HG03280 (cell line): Measurements from ENCODE around the gene AGRN.
A peak's percentile ranks its signal among the peaks of the same experiment; 100 is the strongest.
"Not testable (repeated sequence)": the region's sequence is repeated elsewhere in the genome, so short reads cannot be mapped to it uniquely, and the experiment has no call there.

Experiments
- ATAC-seq: cut with Tn5 transposase; IDR thresholded peaks from one replicate; pipeline ENCODE4 v1.9.1; 2021; ENCODE audit warnings: mild to moderate bottlenecking, moderate library complexity; ENCODE audit not compliant: unreplicated experiment

AGRN gene

DNA sequence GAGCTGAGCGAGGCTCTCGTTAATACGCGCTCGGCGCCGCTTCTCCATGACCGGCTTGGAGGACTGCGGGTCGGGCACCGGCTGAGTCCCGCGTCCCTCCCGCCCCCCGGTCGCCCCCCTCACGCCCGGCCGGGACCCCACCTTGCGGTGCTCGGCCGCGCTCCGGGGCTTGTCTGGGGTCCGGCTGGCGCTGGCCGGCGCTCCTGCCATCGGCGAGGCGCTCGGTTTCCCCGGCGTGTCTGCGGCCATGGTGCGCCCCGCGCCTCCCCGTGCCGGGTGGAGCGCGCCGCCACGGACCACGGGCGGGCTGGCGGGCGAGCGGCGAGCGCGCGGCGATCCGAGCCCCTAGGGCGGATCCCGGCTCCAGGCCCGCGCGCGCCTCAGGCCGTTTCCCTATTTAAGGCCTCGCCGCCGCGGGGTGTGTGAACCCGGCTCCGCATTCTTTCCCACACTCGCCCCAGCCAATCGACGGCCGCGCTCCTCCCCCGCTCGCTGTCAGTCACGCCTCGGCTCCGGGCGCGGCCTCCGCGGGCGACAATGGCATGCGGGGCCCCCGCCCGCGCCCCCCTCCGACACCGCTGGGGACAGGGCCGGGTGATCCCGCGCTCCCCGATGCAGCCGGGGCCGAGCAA is 20.1 kb upstream of the AGRN start, which contains the start of gene HES4:
Gene HES4 (minus strand): TSS at position 373 of the 632 bp plus-strand sequence. CDS start 124 bp downstream, at position 249.
- ATAC-seq = peak; percentile 31

DNA sequence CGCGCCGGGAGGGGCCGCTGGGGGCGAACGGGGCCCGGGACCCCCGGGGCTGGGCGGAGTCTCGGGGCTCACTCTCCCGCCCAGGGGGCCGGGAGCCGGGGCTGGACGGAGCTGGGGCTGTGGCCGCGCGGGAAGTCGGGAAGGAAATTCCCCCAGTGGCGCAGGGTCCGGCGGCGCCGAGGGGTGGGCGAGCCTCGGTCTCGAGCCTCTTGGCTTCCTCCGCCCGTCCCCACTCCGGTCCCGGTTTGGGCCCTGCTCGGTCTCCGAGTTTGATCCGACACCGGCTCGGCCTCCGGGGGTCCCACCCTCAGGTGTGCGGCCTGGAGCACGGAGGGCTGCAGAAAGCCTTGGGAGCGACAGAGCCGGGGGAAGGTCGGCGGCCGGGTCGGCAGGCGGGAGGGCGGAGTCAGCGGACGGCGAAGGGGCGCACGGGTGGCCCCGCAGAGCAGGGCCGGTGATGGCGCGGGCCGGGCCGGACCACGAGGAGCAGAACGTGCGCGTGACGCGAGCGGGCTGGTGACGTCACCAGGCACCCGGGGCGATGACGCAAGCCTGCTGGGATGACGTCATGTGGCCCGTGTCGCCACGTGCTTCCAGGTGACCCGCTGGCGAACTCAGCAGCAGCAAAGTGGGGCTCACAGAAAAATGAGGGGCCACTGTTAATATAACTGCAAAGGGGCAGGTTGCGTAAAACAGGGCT is 19.4 kb upstream of the AGRN start:
- ATAC-seq = no peak

DNA sequence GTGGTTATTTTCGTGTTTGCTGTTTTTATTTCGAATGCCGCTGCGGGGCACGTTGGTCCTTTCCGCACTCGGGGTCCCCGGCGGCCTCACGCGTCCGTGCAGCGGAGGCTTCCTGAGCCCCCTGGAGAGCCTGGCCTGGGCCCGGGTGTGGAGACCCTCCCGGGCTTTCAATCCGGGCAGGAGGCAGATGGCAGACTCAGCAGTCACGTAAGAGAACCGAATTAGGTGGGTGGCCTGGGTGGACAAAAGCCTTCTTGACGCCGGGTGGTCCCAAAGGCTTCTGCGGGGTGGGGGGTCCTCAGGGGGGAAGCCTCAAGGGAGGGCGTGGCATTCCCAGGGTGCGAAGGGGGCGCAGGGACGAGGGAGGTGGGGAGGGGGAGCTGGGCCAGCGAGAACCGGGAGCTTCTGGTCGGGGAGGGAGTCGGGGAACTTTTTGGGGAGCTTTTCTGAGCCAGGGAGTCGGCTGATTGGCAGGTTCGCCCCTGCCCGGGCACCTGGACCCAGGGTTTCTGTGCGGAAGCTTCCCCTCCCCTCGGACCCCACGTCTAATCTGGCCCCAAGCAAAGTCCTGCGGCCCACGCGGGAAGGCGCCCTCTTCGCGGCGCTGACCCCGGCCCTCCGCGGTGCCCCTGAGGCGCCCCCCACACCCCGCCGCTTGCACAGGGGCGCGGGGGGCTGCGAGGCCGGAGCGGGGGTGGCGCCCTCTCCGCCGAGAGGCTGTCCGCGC is 18.7 kb upstream of the AGRN start:
- no peak for ATAC-seq

DNA sequence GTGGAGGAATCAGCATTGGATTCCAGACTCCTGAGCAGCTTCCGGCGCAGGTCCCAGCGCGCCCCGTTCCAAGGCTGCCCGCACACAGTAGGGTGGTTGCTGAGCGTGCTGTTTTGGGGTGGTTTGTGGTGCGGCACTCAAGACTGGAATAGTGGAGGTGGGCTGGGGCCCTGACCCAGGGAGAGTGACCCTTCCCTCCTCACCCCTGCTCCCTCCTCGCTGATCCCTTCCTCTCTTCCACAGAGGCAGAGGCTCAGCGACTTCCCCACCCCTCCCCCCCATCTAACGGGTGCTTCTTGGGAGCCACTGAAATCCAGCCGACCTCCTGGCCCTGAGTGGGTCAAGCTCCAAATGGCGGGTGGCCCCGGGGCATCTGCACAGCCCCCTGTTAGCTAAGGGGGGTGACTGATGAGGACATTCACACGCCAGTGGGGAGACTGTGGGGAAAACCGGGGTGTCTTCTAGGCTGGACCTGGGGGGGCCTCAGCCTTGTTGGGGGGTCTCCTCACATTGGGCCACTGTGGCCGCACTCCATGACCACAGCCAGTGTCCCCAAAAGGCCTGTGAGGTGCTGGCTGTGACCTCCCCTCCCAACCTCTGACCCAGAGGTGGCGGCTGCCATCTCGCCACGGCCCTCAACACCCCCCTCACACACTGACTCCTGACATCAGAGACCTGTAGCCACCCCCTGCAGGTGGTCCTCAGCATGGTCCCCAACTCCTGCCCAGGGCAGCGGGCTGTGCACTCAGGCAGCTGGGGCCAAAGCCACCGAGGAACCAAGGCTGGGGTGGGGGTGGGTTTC is 16.1 kb upstream of the AGRN start:
- no peak for ATAC-seq

DNA sequence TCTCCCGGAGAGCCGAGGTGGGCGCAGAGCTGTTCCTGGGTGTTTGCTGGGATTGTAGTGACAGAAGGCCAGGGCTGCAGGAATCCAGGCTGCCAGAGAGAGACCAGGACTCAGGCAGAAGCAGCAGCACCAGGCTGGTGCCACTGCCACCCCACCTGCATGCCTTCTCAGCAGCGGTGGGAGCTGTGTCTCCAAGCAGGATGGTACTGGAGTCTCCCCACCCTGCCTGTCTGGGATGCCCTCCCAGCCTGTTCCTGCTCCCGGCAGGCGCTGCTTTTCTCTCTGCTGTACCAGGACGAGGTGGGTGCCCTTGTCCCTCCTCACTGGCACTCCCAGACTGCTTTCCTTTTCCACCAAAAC is 15.5 kb upstream of the AGRN start:
- no peak for ATAC-seq

DNA sequence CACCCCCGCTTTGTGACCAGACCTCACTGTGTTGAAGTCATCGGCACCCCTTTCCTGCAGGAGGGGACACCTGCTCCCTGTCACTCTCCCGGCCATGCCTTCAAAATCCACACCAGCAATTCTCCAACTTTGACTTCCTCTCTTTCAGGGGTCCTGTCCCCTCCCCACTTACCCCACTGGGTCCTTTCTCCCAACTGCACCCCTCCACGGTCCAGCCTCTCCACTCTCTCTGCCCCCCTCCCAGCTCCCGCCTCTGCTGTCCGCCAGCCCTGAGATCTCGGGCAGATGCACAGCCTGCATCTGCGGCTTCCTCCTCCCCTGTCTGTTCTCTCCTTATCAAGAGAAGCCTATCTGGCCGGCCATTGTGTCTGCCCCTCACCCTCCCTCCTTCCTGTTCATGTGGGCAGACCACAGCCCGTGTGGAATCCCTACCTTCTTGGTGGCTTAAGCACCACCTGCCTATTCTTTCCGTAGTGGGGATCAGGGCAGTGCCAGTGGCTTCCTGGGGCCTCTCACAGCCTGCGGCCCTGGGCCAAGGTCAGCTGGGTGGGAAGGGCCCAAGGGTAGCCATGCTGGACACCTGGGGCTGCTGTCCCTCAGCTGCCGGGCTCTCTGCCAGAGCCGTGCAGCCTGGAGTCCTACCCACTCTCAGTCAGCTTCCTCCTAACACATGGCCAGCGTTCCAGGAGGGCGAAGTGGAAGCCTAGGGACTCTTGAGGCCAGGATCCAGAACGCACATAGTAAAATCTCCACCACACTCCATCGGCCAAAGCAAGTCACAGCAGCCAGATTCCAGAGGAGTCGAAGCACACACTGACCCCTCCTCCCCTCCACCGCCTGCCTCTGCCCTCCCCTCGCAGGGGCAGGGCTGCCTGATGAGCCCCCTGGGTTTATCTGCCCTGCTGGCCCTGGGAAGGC is 14.9 kb upstream of the AGRN start:
- ATAC-seq = no peak

DNA sequence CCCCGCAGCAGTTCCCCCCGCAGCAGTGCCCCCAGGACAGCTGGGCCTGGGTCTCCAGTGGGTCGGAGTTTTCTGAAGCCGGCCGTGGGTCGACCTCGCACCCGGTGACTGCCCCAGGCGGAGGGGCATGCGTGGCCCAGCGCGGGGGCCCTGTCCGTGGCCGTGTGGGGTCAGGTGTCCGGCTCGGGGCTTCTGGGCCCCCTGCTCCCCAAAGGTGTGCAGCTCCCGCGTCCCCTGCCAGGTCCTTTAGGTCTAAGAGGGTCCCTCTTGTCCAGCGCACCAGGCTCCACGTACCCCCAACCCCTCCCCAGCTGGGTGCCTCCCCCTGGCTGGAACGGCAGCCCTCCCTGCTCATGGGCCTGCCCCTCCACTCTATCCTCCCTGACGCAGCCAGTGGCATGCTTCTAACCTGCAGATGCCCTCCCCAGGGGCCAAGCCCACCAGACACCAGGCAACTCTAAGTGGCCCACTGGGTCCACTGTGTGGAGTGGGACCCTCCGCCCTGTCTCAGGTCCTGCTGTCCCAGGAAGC is 14.1 kb upstream of the AGRN start:
- ATAC-seq = no peak

DNA sequence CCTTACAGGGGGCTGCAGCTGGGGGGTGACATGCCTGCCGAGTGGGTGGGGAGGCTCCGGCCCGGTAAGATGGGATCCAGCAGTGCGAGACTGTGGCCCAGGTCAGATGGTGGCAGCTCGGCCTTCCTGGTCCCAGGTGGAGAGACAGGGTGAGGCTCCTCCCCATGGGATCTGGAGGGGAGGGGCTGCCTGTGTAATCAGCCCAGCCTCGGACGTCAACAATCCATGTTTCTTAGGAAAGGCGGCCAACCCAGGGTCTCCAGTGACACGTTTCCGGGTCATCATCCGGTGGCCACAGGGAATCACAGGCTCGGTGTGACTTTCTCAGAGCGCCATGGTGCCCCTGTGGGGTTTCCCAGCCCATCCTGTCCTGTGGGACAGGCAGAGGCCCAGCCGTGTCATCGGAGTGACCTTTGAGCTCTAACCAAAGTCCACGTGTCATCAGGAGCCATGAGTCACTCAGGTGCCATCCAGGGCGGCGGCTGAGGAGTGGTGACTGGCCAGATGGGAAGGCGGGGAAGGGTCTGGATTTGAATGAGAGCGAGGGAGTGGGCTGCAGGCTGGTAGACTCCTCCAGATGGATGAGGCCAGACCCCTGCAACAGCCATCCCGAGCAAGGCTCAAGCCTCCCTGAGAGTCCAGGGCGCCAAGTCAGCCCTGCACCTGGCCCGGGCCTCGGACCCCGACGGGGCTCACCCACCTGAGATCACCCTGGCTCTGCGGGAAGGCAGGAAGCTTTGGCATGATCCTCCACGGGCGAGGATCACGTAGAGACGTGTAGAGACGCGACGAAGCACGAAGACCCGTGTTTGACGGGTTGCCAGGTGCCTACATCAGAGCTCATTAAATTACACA is 13.4 kb upstream of the AGRN start:
- no peak for ATAC-seq

DNA sequence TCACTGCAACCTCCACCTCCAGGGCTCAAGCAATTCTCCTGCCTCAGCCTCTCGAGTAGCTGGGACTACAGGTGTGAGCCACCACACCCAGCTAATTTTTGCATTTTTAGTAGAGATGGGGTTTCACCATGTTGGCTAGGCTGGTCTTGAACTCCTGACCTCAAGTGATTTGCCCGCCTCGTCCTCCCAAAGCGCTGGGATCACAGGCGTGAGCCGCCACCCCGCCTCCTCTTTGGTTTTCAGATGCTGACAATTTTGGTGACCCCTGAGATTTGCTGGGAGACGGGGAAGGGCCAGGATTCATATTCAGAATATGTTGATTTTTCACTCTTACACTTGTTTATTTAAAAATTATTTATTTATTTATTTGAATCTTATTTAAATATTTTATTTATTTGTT is 9.8 kb upstream of the AGRN start:
- ATAC-seq = not testable (repeated sequence)

DNA sequence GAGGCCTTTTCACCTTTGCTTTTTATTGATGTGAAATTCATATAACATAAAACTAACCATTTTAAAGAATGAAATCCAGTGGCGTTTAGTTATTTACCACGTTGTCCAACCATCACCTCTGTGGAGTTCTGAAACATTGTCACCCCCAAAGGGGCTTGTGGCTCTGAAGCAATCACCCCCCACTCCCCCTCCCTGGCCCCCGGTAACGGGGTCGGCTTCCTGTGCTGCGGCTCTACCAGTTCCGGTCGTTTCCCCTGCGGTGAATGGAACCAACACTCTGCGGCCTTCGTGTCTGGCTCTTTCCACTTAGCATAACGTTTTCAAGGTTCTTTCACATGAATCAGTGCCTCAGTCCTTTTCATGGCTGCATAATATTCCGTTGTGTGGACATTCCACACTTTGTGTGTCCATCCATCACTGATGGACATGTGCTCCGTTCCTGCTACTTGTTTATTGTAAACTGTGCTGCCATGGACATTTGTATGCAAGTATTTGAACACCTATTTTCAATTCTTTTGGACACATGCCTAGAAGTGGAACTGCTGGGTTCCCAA is 8.4 kb upstream of the AGRN start:
- ATAC-seq = no peak

DNA sequence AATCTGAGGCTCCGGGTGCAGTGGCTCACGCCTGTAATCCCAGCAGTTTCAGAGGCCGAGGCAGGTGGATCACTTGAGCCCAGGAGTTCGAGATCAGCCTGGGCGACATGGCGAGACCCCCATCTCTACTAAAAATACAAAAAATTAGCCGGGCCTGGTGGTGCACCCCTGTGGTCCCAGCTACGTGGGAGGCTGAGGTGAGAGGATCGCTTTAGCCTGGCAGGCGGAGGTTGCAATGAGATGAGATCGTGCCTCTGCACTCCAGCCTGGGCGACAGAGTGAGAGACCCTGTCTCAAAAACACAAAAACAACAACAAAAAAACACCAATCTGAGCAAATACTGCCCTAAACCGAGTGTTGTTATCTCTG is 7.2 kb upstream of the AGRN start:
- peak; percentile 4 for ATAC-seq

DNA sequence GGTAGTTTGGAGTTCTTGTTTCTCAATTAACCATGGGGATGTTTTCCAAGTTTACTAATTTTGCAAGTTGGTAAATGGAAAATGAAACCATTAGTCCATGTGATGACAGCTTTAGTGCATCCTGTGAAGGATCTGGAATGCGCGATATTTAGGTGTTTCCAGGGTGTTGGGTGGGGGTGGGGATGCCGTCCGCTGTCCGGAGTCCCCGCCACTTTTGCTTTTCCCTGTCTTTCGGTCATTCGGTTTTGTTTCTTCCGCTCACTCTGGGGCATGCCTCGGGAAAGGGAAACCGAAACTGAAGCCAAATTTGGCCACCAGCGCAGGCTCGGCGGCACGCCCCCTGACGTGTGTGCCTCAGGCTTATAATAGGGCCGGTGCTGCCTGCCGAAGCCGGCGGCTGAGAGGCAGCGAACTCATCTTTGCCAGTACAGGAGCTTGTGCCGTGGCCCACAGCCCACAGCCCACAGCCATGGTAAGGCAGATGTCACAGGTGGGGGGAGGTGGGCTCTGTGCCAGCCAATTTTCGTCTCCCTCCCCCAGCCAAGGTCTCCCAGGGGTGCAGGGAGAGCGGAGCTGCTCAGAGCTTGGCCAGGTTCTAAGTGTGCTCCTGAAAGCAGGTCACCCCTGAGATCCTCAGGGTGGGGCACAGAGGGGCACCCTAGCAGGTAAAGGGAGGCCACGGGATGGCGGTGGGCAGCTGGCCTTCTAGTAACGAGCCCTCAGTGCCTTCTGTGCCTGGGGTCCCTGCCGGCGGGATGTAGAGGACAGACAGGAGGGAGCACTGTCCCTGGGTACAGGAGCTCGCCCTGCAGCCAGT is 6.6 kb upstream of the AGRN start, which contains the start of gene ISG15:
Gene ISG15 (plus strand): TSS at position 393 of the 817 bp plus-strand sequence. CDS start 77 bp downstream, at position 470.
- ATAC-seq = peak; percentile 86

DNA sequence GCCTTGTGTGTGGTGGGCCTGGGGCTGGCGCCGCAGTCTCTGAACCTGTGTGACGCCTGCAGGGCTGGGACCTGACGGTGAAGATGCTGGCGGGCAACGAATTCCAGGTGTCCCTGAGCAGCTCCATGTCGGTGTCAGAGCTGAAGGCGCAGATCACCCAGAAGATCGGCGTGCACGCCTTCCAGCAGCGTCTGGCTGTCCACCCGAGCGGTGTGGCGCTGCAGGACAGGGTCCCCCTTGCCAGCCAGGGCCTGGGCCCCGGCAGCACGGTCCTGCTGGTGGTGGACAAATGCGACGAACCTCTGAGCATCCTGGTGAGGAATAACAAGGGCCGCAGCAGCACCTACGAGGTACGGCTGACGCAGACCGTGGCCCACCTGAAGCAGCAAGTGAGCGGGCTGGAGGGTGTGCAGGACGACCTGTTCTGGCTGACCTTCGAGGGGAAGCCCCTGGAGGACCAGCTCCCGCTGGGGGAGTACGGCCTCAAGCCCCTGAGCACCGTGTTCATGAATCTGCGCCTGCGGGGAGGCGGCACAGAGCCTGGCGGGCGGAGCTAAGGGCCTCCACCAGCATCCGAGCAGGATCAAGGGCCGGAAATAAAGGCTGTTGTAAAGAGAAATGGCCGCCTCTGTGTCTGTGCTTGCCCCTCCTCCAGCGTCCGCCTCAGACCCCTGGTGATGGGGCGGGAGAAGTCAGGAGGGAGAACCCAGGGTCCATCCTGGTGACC is 5.8 kb upstream of the AGRN start:
- no peak for ATAC-seq

DNA sequence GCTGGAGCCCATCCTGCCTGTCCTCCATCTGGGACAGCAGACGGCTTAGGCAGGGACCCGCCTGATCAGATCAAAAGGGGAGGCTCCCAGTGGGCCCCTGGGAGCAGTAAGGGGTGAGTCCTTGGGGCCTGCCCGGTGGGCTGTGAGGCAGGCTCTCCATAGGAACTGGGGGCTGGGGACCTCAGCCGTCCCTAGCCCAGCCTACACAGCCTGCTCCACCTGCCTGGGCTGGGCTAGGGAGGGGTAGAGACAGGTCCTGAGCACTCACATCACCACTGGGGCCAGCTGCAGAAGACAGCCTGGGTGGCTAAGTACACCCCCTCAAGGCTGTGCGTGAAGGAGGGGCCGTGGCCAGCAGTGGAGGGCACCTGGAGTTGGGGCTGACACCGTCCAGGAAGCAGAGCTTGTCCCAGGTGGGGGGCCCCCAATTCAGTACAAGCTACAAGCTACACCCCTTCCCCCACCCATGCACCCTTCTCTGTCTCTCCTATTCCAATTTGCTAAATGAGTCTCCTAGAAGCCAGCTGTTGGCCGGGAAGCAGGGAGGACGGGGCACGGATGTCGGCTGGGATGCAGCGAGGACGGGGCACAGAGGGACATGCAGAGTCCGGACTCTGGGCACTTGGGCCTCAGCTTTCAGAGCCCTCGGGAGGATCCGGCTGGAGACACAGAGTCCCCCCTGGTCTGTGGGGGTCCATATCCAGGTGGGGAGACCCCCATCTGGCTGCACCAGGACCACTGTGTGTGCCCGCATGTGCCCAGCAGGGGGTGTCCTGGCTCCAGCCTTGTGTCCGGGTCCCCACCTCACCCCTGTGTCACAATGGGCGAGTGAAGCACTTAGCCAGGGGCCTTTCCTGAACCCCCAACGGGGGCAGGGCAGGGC is 4.9 kb upstream of the AGRN start:
- ATAC-seq = no peak

DNA sequence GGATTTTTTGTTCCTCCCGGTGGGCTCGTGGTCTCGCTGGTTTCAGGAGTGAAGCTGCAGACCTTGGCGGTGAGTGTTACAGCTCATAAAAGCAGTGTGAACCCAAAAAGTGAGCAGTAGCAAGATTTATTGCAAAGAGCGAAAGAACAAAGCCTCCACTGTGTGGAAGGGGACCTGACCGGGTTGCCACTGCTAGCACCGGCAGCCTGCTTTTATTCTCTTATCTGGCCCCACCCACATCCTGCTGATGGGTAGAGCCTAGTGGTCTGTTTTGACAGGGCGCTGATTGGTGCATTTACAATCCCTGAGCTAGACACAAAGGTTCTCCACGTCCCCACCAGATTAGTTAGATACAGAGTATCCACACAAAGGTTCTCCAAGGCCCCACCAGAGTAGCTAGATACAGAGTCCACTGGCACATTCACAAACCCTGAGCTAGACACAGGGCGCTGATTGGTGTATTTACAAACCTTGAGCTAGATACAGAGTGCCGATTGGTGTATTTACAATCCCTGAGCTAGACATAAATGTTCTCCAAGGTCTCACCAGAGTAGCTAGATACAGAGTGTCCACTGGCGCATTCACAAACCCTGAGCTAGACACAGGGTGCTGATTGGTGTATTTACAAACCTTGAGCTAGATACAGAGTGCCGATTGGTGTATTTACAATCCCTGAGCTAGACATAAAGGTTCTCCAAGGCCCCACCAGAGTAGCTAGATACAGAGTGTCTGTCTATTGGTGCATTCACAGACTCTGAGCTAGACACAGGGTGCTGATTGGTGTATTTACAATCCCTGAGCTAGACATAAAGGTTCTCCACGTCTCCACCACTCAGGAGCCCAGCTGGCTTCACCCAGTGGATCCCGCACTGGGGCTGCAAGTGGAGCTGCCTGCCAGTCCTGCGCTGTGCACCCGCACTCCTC is 2.3 kb upstream of the AGRN start:
- not testable (repeated sequence) for ATAC-seq
